GM19397 (cell line): ENCODE results near the gene ETV5.

ENCODE experiments used
- ATAC-seq: cut with Tn5 transposase; IDR thresholded peaks from one replicate; pipeline ENCODE4 v1.9.1; 2021; ENCODE audit warnings: mild to moderate bottlenecking, moderate library complexity; ENCODE audit not compliant: unreplicated experiment

ETV5 gene

GRCh38 chr3:186124592-186124991 is 15.7 kb upstream of the ETV5 start:
- no peak for ATAC-seq

GRCh38 chr3:186123012-186123411 is 14.1 kb upstream of the ETV5 start:
- ATAC-seq, result no peak

GRCh38 chr3:186121968-186122367 is 13.1 kb upstream of the ETV5 start:
- ATAC-seq, result no peak

- no peak for ATAC-seq
These were observed 12.4 kb upstream of the ETV5 start for GRCh38 chr3:186121278-186121677.

- no peak for ATAC-seq
These were observed 10.6 kb upstream of the ETV5 start for GRCh38 chr3:186119499-186119898.

GRCh38 chr3:186118692-186119091 is 9.8 kb upstream of the ETV5 start:
- ATAC-seq, result no peak

- ATAC-seq, result no peak
These were observed 8.7 kb upstream of the ETV5 start for GRCh38 chr3:186117521-186118134.

- no peak for ATAC-seq
These were observed 6.5 kb upstream of the ETV5 start for GRCh38 chr3:186115239-186115996.

- ATAC-seq, result no peak
These were observed 2.4 kb upstream of the ETV5 start for GRCh38 chr3:186110975-186111974.

GRCh38 chr3:186109897-186110803 is 1.3 kb upstream of the ETV5 start:
- ATAC-seq, result no peak

- no peak for ATAC-seq
These were observed 566 bp downstream of the ETV5 start for GRCh38 chr3:186108106-186108940.

GRCh38 chr3:186107215-186108105 is 1.4 kb downstream of the ETV5 start:
- ATAC-seq, result no peak

- no peak for ATAC-seq
These were observed 3.3 kb downstream of the ETV5 start for GRCh38 chr3:186105543-186105942.

GRCh38 chr3:186102687-186103086 is 6.2 kb downstream of the ETV5 start:
- ATAC-seq, result no peak

GRCh38 chr3:186100398-186100797 is 8.5 kb downstream of the ETV5 start:
- ATAC-seq, result no peak

- no peak for ATAC-seq
These were observed 9.7 kb downstream of the ETV5 start for GRCh38 chr3:186099178-186099577.

- no peak for ATAC-seq
These were observed 10.1 kb downstream of the ETV5 start for GRCh38 chr3:186098740-186099139.

GRCh38 chr3:186097663-186098451 is 11.0 kb downstream of the ETV5 start:
- peak; percentile 50 for ATAC-seq
